SU-DHL-6 (cell line): ENCODE results near the gene FANCC.

ENCODE experiments used
- H2AFZ ChIP-seq: fragments of 200-600 bp; sonication (generic); 2 replicates; pipeline ENCODE4 v1.6.1; 2014; ENCODE audit warnings: low read depth, mild to moderate bottlenecking, moderate library complexity, mixed read lengths, antibody characterized with exemption, low read length; ENCODE audit not compliant: severe bottlenecking
- H3F3A ChIP-seq: fragments of 200-600 bp; shearing (Covaris generic); 2 replicates; pipeline ENCODE4 v1.6.0; 2016; ENCODE audit warnings: antibody characterized with exemption, mild to moderate bottlenecking; ENCODE audit not compliant: insufficient read depth
- H3K27ac ChIP-seq: fragments of 200-600 bp; sonication (generic); 2 replicates; pipeline ENCODE4 v1.5.1; 2016; ENCODE audit warnings: low read depth, mild to moderate bottlenecking, low read length, moderate library complexity, mixed read lengths
- H3K27me3 ChIP-seq: fragments of 200-600 bp; sonication (generic), shearing (Covaris generic); 2 replicates; pipeline ENCODE4 v1.6.0; 2014; ENCODE audit warnings: mild to moderate bottlenecking, low read length
- H3K36me3 ChIP-seq: fragments of 200-600 bp; sonication (generic); 2 replicates; pipeline ENCODE4 v1.6.1; 2014; ENCODE audit warnings: mild to moderate bottlenecking, low read length, mixed read lengths
- H3K4me2 ChIP-seq: fragments of 300-600, 200-600 bp; shearing (Covaris generic), sonication (generic); 2 replicates; pipeline ENCODE4 v1.6.0; 2014; ENCODE audit warnings: low read length, low read depth, mild to moderate bottlenecking; ENCODE audit not compliant: poor library complexity, severe bottlenecking
- H3K4me3 ChIP-seq: fragments of 200-600 bp; sonication (generic); 2 replicates; pipeline ENCODE4 v1.5.1; 2014; ENCODE audit warnings: antibody characterized with exemption, low read length, mild to moderate bottlenecking, mixed read lengths; ENCODE audit not compliant: insufficient read depth, poor library complexity, severe bottlenecking
- H3K79me2 ChIP-seq: fragments of 200-600 bp; sonication (generic); 2 replicates; pipeline ENCODE4 v1.6.1; 2014; ENCODE audit warnings: mild to moderate bottlenecking, low read length, moderate library complexity; ENCODE audit not compliant: insufficient read depth
- H3K9ac ChIP-seq: fragments of 200-600 bp; sonication (generic); 2 replicates; pipeline ENCODE4 v1.7.0; 2014; ENCODE audit warnings: mild to moderate bottlenecking, low read length
- H3K9me2 ChIP-seq: fragments of 200-600 bp; sonication (generic); replicated peaks from 2 replicates; pipeline ENCODE4 v1.6.1; 2014; ENCODE audit warnings: low read length; ENCODE audit not compliant: insufficient read depth
- H3K9me3 ChIP-seq: fragments of 200-600 bp; sonication (generic); 2 replicates; pipeline ENCODE4 v1.6.1; 2014; ENCODE audit warnings: low read length, mixed read lengths; ENCODE audit not compliant: insufficient read depth
- H4K20me1 ChIP-seq: fragments of 200-600 bp; sonication (generic); 2 replicates; pipeline ENCODE4 v1.6.1; 2014; ENCODE audit warnings: low read depth, mild to moderate bottlenecking, antibody characterized with exemption, low read length, moderate library complexity, mixed read lengths
- EZH2phosphoT487 ChIP-seq: fragments of 200-600 bp; sonication (generic), shearing (Covaris generic); conservative IDR thresholded peaks from 2 replicates; pipeline ENCODE4 v1.6.1; 2018; ENCODE audit warnings: mild to moderate bottlenecking, antibody characterized with exemption, low read length, moderate library complexity, mixed read lengths
- TF ChIP-seq, protein P1 (sequence below): fragments of 200-600 bp; sonication (generic); IDR thresholded peaks from one replicate; pipeline ENCODE4 v1.5.1; 2017; ENCODE audit warnings: antibody characterized with exemption, mild to moderate bottlenecking, low read length, moderate library complexity; ENCODE audit not compliant: insufficient read depth, poor library complexity, severe bottlenecking

The FANCC gene

DNA sequence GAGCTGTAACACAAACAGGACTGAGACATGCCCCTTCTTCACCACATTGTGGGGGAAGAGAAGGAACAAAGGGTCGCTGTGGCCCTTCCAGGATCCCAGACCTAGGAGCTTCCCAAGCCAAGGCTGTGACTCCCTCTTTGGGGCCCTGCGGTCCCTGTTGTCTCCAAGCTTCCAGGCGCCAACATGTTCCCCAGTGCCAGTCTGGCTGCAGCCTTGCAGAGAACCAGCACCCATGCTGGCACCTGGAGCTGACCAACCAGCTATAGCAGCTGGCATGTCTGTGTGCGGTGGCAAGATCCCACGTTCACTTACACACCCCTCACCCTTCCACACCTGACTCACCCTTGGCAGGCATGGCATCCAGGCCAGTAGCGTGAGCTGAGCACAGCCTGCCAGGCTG, 20.7 kb upstream of the FANCC start:
- no peaks in the 10 kb centered on the region for H3F3A ChIP-seq
- no peak overlapping the region for H2AFZ ChIP-seq
- peaks cover 16% of the 10 kb centered on the region; the same call in 1 of the 2 replicates for H3K9me3 ChIP-seq
- no peaks in the 10 kb centered on the region for H3K27me3 ChIP-seq
- H3K79me2 ChIP-seq: no peaks in the 10 kb centered on the region
- no peak overlapping the region for H3K4me2 ChIP-seq
- no peak overlapping the region for H3K27ac ChIP-seq
- H3K9ac ChIP-seq: no peak overlapping the region
- no peaks in the 10 kb centered on the region for H3K36me3 ChIP-seq
- H3K4me3 ChIP-seq: no peak overlapping the region
- no peaks in the 10 kb centered on the region for H4K20me1 ChIP-seq
- H3K9me2 ChIP-seq: no peaks in the 10 kb centered on the region
- TF ChIP-seq, protein P1, sequence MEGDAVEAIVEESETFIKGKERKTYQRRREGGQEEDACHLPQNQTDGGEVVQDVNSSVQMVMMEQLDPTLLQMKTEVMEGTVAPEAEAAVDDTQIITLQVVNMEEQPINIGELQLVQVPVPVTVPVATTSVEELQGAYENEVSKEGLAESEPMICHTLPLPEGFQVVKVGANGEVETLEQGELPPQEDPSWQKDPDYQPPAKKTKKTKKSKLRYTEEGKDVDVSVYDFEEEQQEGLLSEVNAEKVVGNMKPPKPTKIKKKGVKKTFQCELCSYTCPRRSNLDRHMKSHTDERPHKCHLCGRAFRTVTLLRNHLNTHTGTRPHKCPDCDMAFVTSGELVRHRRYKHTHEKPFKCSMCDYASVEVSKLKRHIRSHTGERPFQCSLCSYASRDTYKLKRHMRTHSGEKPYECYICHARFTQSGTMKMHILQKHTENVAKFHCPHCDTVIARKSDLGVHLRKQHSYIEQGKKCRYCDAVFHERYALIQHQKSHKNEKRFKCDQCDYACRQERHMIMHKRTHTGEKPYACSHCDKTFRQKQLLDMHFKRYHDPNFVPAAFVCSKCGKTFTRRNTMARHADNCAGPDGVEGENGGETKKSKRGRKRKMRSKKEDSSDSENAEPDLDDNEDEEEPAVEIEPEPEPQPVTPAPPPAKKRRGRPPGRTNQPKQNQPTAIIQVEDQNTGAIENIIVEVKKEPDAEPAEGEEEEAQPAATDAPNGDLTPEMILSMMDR: no peak
- TF ChIP-seq EZH2phosphoT487: no peak

DNA sequence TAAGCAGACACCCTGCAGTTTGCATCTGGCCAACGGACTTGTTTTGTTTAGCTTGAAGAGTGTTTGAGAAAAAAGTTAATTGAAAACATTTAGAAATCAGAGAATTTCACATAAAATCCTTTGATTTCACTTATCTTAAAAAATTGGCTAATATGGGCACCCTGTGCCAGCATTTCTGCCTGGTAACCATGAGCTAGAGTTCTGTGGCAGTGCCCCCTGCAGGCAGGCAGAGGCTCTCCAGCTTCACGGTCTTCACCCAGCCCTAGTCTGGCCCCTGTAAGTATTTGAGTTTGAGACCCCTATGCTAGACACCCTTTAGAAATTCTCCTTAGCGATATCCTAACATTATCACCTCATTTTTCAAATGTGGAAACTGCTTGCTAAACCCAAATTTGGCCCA, 18.8 kb upstream of the FANCC start:
- no peak for TF ChIP-seq EZH2phosphoT487
- TF ChIP-seq, protein P1: no peak
- no peaks in the 10 kb centered on the region for H4K20me1 ChIP-seq
- no peak overlapping the region for H3K9ac ChIP-seq
- H3K4me3 ChIP-seq: no peak overlapping the region
- no peaks in the 10 kb centered on the region for H3K9me2 ChIP-seq
- no peaks in the 10 kb centered on the region for H3K27me3 ChIP-seq
- H3K27ac ChIP-seq: no peak overlapping the region
- H2AFZ ChIP-seq: no peak overlapping the region
- H3K9me3 ChIP-seq: peaks cover 16% of the 10 kb centered on the region; the same call in 1 of the 2 replicates
- no peaks in the 10 kb centered on the region for H3K36me3 ChIP-seq
- no peaks in the 10 kb centered on the region for H3F3A ChIP-seq
- no peak overlapping the region for H3K4me2 ChIP-seq
- H3K79me2 ChIP-seq: no peaks in the 10 kb centered on the region

DNA sequence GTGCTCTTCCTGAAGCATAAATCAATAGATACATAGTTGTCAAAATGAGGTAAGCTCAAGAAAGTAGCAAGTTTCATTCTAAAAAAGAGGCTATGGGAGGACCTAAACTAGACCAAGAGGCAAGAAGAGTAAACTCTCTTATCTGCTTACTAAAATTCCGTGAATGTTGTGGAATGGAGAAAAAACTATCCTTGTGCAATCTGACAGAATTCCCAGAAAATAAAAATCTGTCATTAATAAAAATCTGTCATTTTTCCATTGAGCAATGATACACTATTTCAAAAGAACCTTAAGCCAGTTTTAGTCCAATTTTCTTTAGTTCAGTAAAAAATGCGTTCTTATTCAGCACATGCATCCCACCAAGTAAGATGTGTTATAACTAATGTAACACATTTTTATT, 15.9 kb upstream of the FANCC start:
- Histone ChIP-seq H4K20me1 (no peaks in the 10 kb centered on the region), H3K4me2 (no peak overlapping the region), H3K4me3 (no peak overlapping the region), H2AFZ (no peak overlapping the region), H3K36me3 (no peaks in the 10 kb centered on the region), H3K27me3 (no peaks in the 10 kb centered on the region), H3K9me2 (no peaks in the 10 kb centered on the region), H3K9ac (no peak overlapping the region), H3K79me2 (no peaks in the 10 kb centered on the region), H3F3A (no peaks in the 10 kb centered on the region), H3K9me3 (peaks cover 12% of the 10 kb centered on the region; the same call in 1 of the 2 replicates), H3K27ac (no peak overlapping the region)
- TF ChIP-seq, protein P1: no peak
- TF ChIP-seq EZH2phosphoT487: no peak
